ENCODE results near the gene EPB42.

DNA sequence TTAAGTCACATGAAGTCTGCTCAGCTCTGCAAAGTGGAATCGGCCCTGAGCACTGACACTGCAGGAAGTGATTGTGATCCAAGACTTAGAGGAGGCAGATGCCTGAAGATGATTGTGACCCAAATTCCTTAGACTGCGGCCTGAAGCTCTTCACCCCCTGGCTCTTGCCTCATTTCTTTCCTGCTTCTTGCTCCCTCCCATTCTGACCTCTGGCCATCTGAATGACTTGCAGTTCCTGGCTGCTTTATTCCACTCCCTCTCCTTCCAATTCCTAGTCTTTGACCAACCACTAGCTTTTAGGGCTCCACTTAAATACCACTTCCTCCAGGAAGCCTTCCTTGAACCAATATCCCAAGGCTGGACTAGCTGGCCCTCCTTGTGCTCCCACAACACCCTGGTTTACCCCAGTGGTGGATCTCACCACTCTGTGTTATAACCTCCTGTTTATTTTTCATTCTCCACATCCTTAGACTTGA, 9.9 kb upstream of the EPB42 start:
- TF ChIP-seq, protein P1, sequence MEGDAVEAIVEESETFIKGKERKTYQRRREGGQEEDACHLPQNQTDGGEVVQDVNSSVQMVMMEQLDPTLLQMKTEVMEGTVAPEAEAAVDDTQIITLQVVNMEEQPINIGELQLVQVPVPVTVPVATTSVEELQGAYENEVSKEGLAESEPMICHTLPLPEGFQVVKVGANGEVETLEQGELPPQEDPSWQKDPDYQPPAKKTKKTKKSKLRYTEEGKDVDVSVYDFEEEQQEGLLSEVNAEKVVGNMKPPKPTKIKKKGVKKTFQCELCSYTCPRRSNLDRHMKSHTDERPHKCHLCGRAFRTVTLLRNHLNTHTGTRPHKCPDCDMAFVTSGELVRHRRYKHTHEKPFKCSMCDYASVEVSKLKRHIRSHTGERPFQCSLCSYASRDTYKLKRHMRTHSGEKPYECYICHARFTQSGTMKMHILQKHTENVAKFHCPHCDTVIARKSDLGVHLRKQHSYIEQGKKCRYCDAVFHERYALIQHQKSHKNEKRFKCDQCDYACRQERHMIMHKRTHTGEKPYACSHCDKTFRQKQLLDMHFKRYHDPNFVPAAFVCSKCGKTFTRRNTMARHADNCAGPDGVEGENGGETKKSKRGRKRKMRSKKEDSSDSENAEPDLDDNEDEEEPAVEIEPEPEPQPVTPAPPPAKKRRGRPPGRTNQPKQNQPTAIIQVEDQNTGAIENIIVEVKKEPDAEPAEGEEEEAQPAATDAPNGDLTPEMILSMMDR (optimal IDR thresholded peaks at IDR 0.05 in 1 of 3, IDR thresholded peaks at IDR 0.05 in 1 of 3, conservative IDR thresholded peaks at IDR 0.05 in 1 of 3; ENCODE audit: extremely low read depth in 1 of 3, insufficient read depth in 2 of 3, low read length in 3 of 3): no peak
- TF ChIP-seq EZH2 (IDR thresholded peaks at IDR 0.05; ENCODE audit: low read length): no peak
